CD4-positive, alpha-beta T cell treated with Interleukin-4 for 1 hour (primary cell): ENCODE measurements around the gene PPP2R1B.

Experiments
- DNase-seq, 2 donors: peaks; one replicate each; pipeline ENCODE4 v3.0.0-alpha.2; 2020 to 2022

The PPP2R1B gene

DNA sequence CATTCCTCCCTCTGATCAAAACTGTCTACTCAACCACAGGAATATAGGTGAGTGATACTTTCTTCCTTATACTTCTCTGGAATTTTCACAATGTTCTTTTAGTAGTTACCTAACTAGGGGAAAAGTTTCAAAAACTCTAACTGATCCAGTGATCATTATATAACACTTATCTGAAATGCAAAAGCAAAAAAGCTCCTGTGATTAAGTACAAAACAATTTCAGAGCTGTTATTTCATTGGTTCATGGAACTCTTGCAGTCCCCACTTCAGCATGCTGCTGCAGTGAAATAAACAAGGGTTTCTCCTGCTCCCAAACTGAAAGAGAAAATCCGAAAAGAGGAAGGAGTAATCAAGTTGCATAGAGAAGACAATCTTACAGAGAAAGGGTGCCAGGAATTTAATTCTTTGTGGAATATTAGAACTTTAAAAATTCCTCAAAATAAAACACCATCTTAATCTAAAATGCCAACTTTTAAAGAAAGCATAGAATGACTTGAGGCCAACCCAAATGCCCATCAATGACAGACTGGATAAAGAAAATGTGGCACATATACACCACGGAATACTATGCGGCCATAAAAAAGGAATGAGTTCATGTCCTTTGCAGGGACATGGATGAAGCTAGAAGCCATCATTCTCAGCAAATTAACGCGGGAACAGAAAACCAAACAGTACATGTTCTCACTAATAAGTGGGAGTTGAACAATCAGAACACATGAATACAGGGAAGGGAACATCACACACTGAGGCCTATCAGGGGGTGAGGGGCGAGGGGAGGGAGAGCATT is 20.3 kb downstream of the PPP2R1B start:
- no peak for DNase-seq

DNA sequence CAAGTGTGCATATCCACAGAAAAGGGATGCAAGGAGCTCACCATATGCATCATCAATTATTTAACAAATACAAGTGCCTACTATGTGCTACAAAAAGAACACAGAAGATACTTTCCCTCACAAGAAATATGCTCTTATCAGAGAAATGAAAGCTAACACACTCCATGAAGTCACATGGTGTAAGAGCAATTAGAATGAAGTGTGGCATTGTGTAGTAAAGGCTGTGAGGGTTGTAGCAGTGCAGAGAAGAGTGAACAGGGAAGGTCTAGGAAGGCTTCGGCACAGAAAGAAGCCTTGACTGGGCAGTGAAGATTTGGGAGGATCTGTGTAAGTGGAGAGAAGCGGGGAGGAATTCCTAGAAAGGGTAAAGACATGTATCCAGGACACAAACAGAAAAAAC is 22.5 kb downstream of the PPP2R1B start:
- no peak for DNase-seq

DNA sequence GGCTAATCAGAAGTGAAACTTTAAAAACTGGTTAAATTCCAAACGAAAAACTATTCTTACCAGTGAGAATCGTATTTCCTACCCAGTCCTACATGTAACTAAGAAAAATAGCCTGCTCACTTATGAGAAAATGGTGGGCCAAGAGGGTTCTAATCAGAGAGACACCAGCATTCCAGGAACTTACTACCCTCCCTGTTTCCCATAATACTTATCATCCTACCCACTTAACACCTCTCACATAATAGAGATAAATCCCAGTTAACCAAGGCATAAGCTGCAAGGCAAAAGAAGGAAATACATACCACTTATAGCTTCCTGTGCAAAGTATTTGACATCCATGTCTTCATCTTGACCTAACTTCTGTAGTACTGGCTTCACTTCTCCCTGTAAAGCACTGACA is 24.4 kb downstream of the PPP2R1B start:
- no peak for DNase-seq

DNA sequence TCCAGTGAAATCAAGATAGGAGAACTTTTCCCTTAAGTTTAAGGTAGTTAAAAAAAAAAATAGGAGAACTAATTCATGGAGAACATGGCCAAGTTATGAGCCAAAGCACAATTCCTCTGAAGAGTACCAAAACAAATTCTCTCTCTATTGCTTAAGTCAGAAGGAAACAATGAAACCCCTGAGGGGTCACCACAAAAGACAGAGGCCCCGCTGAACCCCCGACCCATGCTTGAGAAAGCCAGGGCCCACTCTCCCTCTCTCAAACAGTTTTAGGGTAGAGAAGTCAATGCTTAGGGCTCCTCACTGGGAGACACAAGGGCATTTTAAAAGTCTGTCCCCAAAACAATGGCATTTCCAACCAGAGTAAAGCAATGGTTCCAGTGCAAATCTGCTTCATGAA is 26.9 kb downstream of the PPP2R1B start:
- no peak for DNase-seq

DNA sequence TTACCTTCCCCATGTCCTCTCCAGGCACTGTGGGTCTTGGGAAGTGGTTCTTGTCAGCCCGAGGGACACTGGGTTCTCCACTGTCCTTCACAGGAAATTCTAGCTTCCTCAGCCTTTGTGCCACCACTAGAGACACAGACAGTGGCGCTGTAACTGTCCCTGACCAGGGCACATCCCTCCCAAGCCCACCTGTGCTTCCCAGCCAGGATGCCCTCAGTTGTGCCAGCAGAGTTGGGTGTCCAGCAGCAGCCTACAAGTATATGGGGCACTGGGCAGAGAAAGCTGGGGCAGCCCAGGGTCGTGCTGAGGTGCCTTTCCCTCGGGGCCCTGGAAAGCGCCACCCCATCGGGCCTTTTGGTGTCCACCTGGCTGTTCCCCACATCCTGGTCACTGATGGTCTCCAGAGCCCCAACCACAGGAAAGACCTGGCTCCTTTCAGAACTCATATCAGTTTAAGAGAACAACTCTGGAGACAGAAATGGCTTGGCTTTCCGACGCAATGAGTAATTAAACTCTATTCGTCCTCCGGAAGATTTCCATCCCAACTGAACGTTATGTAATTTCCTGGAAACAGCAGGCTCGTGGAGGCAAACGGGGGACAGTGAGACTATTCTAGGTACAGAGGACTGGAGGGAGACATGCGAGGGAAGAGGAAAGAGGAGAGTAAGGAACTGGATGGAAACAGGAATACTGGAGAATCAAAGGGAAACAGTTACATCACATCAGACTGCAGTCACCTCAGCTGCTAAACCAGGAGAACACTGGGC is 28.6 kb downstream of the PPP2R1B start:
- DNase-seq: no peak

DNA sequence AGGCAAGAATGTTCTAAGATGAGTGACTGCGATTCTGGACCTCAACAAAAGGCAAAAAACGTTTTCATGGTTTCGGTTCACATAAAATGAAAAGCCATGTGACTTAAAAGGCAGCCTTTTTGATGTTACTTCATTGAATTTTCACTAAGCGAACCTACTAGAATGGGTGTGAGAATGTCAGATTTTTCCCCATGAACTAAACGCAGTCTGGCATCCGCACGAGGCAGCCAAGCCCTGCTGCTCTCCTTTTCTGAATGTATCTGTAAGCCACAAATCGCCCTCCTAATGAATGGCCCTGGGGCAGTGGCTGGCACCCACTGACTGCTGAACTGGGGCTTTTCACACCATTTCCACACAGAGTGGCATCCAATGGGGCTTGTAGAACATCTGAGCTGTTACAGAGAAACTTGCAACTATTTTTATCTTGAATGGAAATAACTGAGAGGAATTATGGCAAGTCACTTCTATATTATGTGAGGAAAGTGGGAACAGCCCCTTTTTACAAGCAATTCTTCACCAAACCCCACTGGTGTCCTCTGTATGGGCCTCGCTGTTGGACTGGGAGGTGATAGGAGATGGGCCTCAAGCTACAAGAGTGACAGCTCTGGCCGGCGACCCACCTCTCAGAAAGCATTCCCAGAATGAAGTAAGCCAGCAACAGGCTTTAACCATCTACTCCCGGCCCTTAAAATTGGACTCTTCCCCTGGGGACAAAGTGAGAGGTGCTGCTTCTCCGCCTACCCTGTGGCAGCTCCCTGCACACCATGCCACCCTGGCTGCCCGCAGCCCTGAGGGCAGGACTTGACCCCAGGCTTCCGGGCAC is 29.4 kb downstream of the PPP2R1B start:
- DNase-seq: no peak

DNA sequence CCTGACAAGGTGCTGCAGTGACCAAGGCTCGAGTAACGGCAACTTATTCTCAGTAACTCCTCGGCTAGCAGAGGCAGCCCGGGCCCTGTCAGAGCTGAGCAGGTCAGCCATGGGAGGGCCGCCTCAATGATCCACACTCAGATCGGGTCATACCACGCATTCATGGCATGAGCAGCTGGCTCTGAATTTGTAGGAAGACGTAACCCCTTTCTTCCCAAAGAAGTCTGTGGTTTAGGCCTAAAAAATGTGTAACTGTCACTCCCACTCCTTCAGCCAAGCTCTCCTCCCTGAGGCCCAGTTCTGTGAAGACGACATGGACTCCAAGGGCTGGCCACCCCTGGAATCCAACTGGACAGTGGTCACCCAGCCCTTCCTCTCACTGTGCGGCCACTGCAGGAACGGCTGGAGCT is 30.0 kb downstream of the PPP2R1B start:
- no peak for DNase-seq

DNA sequence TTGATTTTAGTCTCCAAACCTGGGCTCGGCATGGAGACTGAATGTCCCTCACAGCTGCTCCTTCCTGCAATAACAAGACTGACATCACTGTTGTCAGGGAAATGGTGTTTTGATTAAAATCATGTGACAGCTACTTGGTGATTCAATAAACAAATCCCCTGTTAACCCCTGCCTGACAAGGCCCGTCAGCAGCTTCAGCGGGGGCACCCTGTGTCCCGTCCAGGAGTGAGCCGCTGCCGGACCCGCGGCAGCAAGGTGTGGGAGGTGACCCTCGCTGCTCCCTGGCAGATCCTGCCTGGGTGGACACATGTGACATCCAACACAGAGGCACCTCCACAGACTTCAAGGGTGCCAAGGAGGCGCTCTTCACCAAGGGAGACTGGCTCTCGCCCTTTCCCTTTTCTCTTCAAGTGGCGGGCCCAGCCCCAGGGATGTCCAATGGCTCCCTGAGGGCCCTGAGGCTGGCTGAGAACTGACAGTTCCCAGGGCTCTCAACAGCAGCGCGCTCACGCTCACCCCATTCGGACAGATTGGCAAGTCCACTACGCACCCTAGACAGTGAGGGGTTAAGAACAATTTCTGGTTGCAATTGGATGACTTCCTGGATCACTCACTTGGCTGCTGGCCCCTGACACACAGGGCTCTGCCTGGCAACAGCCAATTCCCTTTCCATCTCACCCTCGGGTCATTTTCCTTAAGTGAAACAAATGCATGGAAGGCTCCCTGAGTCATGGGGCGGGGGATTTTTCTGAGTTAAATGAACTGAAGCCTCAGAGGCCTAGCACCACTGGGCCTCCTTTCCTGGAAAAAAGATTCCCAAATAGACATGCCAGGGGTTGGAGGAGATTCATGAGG is 30.7 kb downstream of the PPP2R1B start:
- no peak for DNase-seq

DNA sequence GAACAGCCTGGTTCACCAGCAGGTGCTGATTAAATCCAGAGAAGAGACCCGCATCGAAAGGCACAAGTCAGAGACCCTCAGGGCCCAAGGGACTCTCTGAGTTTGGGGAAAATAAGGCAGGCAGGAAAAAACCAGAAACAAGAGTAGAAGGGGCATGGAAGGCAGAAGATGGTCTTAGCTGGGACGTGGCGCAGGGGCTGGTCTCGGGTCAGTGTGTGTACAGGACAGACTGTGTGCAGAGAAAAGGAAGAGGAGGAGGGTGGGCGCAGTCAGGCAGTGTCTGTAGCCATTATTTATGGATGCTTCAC is 31.3 kb downstream of the PPP2R1B start:
- DNase-seq: no peak

DNA sequence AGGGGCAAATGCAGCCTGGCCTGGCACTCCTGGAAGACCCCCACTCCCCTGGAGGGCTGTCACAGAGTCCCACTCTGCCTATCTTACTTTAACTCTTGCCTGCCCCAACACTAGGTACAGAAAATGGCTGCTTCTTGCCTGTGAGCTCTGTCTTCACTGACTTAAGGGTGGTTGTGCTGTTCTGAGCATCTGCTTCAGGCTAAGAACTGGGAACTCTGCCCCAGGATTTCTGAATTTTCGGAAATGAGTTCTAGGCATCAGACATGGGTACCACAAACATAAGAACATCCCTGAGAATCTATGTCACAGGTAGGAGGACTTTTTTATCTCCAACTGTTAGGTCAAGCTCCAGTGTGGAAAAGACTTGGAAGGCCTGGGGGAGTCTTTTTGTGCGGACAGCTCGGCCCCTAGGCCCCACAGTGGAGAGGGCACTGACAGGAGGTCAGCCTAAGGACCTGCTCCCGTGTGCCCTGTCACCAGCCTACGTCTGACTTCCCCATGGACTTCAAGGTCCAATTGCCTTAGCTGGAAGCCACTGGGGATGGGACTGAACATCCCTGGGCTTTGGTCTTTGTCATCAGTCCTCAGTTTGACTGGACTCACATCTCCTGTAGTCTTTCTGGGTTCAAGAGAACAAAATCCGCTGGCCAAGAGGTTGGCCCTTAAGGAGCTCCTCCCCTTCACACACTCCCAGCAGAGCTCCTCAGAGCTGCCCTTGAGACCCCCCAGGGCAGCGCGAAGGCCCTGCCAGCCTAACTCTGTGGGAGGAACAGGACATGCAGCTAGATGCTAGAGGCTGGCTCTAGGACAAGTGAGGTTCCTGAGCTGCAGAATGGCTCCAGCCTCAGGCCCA is 31.9 kb downstream of the PPP2R1B start:
- DNase-seq: no peak

DNA sequence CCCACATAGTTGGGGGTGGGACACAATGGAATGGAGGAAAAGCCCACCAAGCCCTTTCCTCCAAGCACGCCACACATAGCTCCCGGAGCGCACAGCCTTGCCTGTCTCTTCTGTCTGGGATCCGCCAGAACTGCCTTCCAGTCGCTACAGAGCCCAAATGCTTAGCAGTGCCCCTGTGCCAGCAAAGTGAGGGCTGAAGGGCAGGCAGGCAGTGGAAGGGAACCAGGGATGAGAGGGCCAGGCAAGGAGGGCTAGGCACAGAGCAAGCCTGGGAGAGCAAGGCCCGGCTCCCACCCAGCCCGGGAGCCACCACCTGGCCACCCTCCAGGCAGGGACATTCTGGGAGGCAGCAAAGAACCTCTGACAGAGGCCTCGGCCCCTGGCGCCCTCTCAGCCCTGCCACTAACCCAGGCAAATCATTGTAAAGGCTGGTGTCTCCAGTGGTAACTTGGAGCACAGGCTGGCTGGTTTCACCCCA is 32.5 kb downstream of the PPP2R1B start:
- no peak for DNase-seq

DNA sequence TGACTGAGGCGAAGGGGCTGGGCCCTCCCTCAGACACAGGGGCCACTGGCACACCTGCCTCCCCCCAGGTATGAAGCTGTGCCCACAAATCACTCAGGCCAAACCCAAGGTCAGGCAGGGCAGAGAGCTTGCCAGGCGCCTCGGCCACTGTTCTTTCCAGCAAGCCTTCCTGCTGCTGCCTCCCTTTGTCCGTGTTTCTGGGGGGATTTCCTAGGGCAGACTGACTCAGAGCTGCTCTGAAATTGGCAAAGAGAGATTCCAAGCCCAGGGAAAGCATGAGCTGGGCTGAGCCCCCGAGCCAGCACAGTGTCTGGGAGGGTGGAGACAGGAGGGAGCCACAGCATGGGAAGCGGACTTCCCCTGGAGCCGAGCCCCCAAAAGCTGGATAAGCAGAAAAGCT is 33.2 kb downstream of the PPP2R1B start:
- DNase-seq: no peak

DNA sequence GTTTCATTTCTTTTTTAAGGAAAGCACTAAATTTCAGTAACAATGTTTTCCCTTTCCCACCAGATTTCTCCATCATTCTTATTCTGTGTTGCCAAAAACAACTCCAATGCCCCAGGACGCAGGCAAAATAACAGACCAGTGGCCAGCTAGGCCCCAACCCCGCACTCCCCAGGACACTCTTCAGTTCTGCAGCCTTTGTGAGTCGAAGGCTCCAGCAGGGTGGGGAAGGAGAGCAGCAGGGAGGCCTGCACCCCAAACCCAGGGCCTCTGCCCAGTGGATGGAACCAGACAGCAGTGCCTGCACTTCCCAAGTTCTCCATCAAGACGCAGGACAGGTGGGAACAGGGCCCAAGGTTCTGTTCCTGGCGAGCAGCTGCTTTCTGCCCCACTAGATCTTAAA is 34.4 kb downstream of the PPP2R1B start:
- no peak for DNase-seq

DNA sequence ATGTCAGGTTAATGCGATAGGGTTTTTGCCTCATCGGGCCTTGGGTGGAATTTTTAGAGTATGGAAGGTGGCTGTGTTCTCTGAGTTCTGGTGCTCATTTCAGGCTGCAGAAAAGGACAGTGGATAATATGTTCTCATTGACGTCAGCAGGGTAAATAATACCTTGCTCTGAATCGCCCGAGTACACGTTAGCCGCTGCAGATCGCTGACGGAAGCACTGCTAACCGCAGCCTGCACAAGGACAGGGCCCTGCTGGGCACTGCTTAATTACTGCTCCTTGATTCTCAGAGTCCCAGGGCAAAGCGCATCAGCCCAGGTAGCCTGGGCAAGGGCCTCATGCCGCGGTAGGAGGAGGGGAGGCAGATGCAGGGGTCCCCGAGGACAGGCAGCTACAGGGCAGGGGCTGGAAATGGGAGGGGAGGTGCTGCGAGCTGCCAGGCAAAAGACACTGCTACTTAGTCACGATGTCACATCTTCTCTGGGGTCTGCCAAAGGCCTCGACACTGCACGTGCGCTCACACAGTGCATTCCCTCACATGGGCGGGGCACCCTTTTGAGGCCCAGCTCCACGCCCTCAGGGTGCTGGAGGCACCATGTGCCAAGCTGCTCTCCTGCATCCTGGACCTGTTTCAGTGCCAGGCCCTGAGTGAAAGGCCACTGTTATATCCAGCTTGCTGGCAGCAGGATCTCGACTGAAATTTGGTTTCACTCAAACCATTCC is 35.2 kb downstream of the PPP2R1B start:
- DNase-seq: no peak

DNA sequence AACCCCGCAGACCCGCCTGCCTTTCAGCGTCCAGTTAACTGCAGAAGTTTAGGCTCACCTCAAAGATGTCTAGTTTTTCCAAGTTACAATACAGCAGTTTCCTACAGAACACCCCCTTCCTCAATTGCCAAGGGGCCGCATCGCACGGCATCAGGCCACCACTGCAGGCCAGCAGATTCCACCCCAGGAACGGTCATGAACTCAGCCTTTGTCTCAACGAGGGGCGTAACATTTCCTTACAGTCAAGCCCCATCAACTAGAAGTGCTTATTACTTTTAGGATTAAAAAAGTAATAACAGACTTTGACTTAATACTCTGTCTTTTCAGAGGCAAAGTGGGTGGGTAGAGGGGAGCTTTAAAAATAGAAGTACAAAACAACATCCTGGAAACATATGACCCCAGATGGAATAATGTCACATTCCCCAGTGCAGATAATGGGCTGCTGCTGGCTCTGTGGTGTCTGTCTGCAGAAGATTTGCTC is 36.3 kb downstream of the PPP2R1B start:
- no peak for DNase-seq

DNA sequence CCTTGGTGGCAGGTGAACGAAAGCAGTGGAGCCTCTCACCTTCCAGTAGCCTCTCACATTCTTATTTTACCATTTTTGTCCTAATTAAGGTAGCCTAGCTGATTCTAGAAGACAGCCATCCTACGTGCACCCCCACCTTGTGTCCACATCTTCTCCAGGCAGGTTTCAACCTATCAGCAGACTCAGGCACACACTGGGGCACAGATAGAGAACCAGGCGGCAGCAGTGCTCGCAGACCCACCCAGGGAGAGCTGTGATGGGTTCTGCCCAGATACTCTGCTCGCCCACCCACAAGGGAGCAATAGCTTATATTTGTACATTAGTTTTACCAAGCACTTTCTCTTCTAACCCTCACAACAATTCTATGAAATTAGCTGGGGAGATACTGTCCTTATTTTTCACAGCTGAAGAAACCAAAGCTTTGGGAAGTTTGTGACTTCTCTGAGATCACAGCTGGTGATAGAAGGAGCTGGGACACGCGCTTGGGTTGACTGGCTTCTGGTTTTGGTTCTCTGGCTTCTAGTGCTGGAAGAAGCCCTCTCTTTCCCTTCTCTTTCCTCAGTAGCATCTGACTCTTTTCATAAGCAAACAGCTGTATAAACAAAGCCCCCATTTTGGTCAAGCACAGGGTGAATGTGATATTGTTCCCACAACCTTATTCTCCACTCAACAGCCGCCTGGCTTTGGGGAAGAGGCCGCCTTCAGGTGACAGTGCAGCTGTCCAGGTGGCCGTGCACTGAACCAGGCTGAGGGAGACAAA is 36.9 kb downstream of the PPP2R1B start:
- no peak for DNase-seq

DNA sequence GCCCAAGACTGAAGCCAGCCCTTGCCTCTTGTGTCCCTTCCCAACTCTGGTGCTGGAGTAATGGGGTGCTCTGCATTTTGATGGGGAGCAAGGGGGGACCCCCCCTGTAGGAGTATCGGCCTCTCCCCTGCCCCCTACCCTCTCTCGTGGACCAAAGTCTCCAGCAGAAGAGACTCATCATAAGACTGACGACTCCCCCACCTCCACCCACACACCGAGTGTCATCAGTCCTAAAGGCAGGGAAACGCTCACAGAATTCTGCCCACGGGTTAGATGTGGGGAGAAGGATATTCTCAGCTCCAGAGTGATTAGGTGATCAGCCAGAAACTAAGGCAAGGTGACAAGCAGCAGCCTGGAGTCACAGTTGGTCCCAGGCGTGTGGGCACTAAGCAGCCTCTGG is 38.8 kb downstream of the PPP2R1B start:
- no peak for DNase-seq

DNA sequence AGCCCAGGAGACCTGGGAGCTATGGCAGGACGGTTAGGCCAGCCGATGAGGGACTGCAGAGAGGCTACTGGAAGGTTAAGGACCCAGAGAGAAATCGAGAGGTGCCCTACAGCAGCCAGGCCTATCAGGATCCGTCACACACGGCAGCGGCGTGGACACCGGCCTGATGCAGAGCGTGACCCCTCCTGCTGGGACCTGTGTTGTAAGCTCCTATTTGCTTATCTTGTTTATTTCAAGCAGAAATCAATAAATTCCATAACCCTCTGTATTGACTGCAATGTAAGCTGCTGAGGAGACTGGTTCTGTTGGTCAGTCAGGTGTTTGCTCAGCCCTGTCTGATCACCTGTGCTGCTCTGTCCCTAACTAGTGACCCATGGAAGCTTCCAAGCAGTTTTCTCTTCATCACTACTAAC is 39.9 kb downstream of the PPP2R1B start:
- no peak for DNase-seq

DNA sequence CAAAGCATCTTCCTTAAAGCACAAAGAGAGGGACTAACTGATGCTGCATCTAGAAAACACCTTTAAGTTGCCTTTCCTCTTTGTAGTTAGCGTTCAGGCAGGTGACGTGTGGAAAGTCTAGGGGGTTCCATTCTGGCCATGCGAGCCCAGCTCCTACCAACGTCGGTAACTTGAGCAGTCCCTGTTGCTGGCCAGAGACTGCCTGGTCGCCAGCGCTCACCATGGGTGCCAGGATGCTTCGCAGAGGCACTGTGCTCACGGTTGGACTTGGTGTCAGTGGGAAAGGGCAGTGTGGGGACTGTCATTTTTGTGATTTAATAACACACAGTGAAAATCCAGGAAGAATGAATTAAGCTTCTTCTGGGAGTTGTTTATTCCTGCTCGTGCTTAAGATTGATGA is 40.6 kb downstream of the PPP2R1B start:
- no peak for DNase-seq

DNA sequence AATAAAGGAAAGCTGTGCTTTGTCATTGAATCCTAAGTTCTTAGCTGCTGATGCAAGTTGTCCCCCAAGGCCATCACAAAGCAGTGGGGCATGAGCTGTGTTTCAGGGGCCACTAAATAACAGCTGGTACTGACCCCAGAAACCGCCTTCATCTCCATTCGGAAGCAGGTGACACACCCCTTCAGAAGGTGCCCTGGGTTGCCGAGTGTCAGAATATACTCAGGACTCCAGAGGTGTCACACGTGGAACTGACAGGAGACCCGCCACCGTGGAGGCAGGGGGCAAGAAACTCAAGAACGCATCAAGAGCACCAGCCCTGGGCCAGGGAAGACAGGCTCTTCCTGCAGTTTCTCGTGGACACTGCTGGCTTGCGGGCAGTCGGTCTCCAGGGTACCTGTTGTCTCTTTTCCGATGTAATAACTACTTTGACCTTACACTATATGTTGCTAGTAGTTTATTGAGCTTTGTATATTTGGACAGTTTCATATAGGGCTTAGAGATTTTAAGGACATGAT is 41.5 kb downstream of the PPP2R1B start:
- no peak for DNase-seq
